ENCODE results near the gene CUL5.
"Not testable (repeated sequence)": the region's sequence is repeated elsewhere in the genome, so short reads cannot be mapped to it uniquely, and the experiment has no call there.

Gene CUL5

DNA sequence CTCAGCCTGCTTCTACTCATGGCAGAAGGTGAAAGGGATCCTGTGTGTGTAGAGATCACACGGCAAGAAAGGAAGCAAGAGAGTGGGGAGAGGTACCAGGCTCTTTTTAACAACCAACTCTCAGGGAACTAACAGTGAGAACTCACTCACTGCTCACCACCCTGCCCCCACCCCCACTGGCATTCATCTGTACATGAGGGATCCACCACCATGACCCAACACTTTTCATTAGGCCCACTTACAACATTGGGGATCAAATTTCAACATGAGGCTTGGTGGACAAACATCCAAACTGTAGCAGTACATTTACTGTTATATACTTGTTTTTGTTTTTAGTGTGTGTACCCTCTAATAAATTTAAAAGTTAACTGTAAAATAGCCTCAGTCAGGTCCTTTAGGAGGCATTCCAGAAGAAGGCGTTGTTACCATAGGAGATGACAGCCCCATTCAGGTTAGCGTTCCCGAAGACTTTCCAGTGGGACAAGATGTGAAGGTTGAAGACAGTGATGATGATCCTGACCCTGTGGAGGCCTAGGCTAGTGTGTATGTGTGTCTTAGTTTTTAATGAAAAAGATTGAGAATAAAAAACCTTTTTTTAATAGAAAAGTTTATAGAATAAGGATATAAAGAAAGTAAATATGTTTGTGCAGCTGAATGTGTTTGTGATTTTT is 11.3 kb downstream of the CUL5 start:
- no peak for DNase-seq (ENCODE audit: low read depth in 2 of 2)

DNA sequence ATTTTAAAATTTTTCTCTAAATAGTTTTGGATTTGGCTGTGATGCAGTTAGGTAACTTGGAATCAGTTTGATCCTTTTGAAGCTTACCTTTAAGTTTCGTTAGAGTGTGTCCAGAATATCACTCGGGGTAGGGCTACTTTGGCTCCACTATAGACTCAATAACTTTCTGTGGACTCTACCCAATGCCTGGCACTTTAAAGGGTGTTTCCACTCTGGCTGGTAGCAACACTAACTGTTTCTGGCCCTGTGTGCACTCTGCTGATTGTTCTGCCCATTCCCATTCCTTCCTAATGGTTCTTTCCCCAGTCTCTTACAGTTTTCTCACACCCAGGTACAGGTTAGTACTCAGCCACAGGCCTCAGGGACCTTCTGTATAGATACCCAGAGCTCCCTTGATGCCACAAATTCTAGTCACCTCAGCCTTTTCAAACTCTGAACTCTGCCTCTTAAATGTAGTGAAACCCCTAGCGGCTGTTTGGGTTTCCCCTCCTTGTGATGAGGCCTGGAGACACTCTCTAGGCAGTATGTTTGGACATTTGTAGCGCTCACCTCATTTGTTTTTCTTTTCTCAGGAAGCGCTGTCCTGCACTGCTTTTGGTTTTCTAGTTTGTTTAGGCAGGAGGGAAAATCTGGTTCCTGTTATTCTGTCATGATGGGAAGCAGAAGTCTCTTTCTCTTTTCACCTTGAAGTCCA is 16.8 kb downstream of the CUL5 start:
- no peak for DNase-seq (ENCODE audit: low read depth in 2 of 2)

GRCh38 chr11:108027057-108027456 is 18.4 kb downstream of the CUL5 start:
- DNase-seq (ENCODE audit: low read depth in 2 of 2), result no peak

DNA sequence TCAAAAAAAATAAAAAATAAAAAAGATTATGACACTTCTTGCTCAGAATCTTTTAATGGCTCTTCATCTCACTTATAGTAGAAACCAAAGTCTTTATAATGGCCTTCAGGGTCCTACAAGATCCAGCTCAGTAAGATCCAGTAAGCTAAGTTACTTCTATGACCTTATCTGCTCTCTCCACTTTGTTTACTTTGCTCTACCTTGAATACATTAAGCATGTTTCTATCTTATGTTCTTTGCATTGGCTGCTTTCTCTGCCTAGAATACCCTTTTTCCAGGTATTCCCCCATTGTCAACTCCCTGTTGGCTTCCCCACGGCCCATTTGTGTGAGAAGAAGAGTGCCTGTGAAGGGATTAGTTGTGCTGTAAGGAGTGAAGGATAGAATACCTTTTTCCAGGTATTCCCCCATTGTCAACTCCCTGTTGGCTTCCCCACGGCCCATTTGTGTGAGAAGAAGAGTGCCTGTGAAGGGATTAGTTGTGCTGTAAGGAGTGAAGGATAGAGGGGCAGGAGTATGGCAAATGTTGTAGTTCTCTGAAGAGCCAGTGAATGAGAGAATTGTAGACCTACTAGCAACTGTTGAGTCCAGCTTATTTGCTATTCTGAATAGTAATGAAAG is 20.2 kb downstream of the CUL5 start:
- DNase-seq (ENCODE audit: low read depth in 2 of 2), result not testable (repeated sequence)

GRCh38 chr11:108031604-108032003 is 22.9 kb downstream of the CUL5 start:
- not testable (repeated sequence) for DNase-seq (ENCODE audit: low read depth in 2 of 2)

GRCh38 chr11:108032800-108033199 is 24.1 kb downstream of the CUL5 start:
- no peak for DNase-seq (ENCODE audit: low read depth in 2 of 2)

DNA sequence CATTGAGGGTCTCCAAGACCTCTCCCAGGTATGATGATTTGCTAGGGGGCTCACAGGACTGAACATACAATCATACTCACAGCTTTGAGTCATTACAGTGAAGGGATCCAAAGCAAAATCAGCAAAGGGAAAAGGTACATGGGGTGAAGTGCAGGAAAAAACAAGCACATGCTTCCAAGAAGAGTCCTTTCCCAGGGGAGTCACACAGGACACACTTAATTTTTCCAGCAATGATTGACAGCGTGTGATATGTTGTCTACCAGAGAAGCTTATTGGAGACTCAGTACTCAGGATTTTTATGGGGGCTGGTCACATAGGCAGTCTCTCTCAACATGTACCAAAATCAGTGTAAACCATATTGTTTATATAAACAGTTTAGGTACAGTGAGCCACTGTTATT is 25.3 kb downstream of the CUL5 start:
- DNase-seq (ENCODE audit: low read depth in 2 of 2), result no peak

DNA sequence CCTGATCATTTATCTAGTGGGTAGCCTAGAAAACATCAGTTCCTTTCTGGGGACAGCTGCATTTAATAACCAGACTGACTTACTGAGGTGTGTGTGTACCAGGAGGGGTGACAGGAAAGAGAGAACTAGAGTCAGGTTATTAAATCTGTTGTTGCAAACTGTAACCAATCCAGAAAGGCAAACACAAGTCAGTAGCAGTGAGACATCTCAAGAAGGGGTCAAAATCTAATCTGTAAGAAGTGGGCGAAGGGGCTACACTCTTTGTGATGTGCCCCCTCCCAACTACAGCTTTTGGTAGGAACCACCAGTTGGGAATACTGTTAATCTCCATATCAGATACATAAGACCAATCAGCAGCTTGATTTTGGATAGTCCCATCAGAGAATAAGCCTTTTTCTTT is 26.3 kb downstream of the CUL5 start:
- DNase-seq (ENCODE audit: low read depth in 2 of 2), result no peak

GRCh38 chr11:108035690-108036089 is 27.0 kb downstream of the CUL5 start:
- DNase-seq (ENCODE audit: low read depth in 2 of 2), result no peak

DNA sequence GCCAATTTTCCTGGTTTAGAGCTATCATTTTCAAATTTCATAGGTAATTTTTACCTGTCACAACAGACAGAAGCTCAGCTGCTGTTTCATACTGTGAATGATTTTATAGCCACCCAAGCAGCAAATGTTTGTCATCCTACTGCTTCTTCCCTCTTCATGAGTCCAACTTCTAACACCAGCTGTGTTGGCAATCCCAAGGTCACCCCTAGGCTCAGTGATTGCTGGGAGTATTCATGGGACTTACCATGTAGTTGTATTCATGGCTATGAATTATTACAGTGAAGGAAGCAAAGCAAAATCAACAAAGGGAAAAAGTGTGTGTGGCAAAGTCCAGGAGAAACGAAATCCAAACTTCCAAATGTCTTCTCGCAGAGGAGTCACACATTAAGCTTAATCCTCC is 28.5 kb downstream of the CUL5 start:
- DNase-seq (ENCODE audit: low read depth in 2 of 2), result no peak

DNA sequence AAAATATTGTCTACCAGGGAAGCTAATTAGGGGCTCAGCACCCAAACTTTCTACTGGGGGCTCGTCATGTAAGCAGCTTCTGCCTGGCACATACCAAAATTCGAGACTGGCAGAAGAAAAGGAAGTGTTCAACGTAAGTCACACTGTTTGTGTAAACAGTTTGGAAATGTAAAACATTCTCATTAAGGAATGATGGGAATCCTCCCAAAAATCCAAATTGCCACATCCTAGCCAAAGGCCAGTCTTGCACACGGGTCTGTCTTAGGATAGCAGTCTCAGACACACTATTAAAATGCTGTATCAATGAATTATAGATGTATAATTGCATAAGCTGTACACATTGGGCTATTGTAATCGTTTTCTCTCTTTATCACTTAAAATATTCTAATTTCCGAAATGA is 28.9 kb downstream of the CUL5 start:
- DNase-seq (ENCODE audit: low read depth in 2 of 2), result no peak

DNA sequence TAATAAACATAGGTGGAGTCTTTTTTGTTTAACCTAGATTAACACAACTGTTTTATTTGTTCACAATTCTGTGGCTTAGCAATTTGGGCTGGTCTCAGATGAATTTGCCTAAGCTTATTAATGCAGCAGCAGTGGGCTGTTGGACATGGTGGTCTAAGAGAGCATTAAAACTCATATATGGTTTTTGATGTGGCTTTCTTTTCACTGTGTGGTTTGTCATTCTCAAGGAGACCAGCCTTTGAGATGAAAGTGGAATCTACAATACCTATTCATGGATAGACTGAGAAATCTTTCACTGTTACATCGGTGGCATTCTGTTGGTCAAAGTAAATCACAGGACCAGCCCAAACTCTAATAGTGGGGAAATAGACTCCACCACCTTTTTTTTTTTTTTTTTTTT is 39.6 kb downstream of the CUL5 start:
- DNase-seq (ENCODE audit: low read depth in 2 of 2), result no peak

- DNase-seq (ENCODE audit: low read depth in 2 of 2), result no peak
Observed at GRCh38 chr11:108062336-108062735, 53.6 kb downstream of the CUL5 start.

GRCh38 chr11:108063410-108063809 is 54.7 kb downstream of the CUL5 start:
- no peak for DNase-seq (ENCODE audit: low read depth in 2 of 2)

DNA sequence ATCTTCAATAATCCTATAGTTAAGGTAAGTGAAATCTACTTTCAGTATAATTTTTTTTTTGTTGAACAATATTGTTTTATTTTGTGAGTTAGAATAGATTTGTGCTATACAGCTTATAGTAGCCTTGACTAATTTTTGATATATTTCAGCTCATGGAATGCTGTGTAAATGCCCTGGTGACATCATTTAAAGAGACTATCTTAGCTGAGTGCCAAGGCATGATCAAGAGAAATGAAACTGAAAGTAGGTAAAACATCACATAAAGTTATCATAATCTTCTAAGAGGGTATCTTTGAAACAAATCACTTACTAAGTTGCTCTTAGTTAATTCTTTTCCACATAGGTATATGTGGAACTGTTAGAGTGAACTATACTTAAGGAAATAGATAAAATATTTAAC is 61.2 kb downstream of the CUL5 start:
- DNase-seq (ENCODE audit: low read depth in 2 of 2), result no peak

DNA sequence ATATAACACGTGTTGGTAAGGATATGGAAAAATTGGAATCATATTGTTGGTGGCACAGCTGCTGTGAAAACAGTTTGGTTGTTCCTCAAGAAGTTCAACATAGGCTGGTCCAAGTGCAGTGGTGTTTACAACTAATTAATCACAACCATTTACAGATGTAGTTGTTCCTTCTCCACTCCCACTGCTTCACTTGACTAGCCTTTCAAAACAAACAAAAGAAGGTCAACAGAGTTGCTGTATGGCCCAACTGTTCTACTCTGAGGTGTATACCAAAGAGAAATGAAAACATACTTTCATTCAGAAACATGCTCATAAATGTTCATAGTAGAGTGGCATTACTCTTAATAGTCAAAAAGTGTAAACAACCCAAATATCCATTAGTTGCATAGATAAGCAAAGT is 76.1 kb downstream of the CUL5 start:
- no peak for DNase-seq (ENCODE audit: low read depth in 2 of 2)

GRCh38 chr11:108085672-108086071 is 77.0 kb downstream of the CUL5 start:
- DNase-seq (ENCODE audit: low read depth in 2 of 2), result no peak

DNA sequence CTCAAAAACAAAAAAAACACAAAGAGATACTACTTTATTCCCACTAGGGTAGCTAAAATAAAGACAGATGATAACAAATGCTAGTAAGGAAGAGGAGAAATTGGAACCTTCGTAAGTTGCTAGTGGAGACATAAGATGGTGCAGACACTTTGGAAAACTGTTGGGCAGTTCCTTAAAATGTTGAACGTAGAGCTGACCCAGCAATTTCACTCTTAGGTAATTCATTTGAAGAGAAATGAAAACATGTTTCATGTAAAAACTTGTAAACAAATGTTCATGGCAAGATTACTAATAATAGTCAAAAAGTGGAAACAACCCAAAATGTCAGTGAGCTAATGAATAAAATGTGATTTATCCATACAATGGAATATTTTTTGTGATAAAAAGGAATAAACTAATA is 83.4 kb downstream of the CUL5 start:
- no peak for DNase-seq (ENCODE audit: low read depth in 2 of 2)

DNA sequence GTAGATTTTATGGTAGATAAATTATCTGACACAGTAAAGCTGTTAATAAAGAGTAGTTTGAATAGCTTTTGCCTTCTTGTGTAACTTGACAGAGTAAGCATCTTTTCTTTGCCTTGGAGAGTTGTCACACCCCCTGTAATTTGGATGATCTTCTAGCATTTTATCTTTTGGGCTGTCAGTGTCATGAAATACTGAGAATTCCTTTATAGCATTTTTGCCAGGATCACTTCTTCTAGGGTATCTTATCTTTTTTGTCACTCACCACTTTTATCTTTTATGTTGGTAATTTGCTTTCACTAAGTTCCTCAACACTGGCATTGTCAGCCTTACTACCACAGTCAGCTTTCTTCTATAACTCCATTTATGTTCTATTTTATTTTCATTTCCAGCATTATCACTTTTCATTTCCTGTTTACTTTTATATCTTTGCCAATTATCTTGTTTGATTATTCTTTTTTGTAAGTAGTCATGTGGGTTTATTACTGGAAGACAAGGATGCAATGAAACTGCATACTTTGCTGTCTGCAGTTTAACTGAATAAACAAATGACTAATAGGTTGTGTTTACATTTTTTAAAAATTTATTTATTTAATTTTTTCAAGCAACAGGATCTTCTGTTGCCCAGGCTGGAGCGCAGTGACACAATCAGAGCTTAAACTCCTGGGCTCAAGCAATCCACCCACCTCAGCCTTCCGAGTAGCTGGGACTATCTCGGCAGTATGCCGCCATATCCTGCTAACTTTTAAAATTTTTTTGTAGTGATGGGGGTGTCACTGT is 84.6 kb downstream of the CUL5 start:
- DNase-seq (ENCODE audit: low read depth in 2 of 2), result no peak

- DNase-seq (ENCODE audit: low read depth in 2 of 2), result no peak
Observed at GRCh38 chr11:108097179-108097578, 88.5 kb downstream of the CUL5 start.

DNA sequence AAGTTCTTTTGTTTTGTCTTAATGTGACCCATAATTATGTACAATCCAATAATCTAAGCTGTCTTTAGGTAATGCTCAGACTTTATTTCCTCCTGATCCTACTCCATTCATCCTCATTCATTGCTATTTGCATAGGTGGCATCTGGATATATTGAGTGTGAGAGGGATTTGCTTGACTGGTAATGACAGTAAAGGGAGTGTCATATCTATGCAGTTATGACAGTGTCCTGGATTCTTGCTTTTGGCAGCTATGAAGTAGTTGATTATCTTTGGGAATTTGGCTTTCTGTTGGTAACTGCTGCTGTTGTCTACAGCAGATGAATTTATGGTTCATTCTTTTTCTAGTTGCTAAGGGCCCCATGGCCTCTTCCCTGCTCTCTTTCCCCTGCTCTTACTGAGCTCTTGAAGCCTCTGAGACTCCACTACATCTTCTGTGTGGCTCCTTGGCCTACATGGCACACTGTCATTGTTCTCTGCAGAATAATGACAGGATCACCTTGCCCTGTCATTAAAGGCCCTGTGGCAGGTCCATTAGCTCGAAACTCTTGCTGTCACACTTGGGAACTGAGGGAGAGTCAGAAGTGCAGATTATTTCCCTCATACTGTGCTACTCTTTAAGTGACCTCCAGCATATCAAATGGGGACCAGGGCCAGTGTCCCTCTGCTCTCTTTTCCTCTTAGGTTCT is 92.5 kb downstream of the CUL5 start:
- DNase-seq (ENCODE audit: low read depth in 2 of 2), result no peak

GRCh38 chr11:108111126-108111525 is 102.4 kb downstream of the CUL5 start:
- DNase-seq (ENCODE audit: low read depth in 2 of 2), result no peak

All from stimulated activated CD4-positive, alpha-beta T cell treated with anti-CD3 and anti-CD28 coated beads, Interleukin-4, amount 100 ng/mL, for 48 hours (primary cell).